ENCODE measurements around the gene KIF6.
"Not testable (repeated sequence)": the region's sequence is repeated elsewhere in the genome, so short reads cannot be mapped to it uniquely, and the experiment has no call there.

Gene KIF6

GRCh38 chr6:39678914-39679313 is 46.3 kb downstream of the KIF6 start:
- H3F3A ChIP-seq (ENCODE audit: insufficient read depth, low read length), result no peaks in the 10 kb centered on the region
- H3K9me3 ChIP-seq (ENCODE audit: low read length), result no peaks in the 10 kb centered on the region
- no peaks in the 10 kb centered on the region for H3K4me1 ChIP-seq (ENCODE audit: insufficient read depth, low read length, severe bottlenecking)
- H3K9ac ChIP-seq (ENCODE audit: low read length), result no peak overlapping the region
- TF ChIP-seq EZH2 (IDR thresholded peaks at IDR 0.05; ENCODE audit: borderline replicate concordance, low read length), result no peak
- TF ChIP-seq CTCF (IDR thresholded peaks at IDR 0.05; ENCODE audit: low read length), result no peak
- H3K9me2 ChIP-seq (ENCODE audit: low read depth, low read length), result no peaks in the 10 kb centered on the region
- H3K4me2 ChIP-seq (ENCODE audit: low read length), result no peak overlapping the region
- H4K20me1 ChIP-seq (ENCODE audit: insufficient read depth, low read length), result no peaks in the 10 kb centered on the region
- H3K4me3 ChIP-seq (ENCODE audit: low read depth, low read length, poor library complexity, severe bottlenecking), result no peak overlapping the region
- no peak overlapping the region for H3K27ac ChIP-seq (ENCODE audit: low read depth, low read length, poor library complexity, severe bottlenecking)
- H3K79me2 ChIP-seq (ENCODE audit: insufficient read depth, low read length), result no peaks in the 10 kb centered on the region
- H2AFZ ChIP-seq (ENCODE audit: low read length), result no peak overlapping the region
- no peaks in the 10 kb centered on the region for H3K36me3 ChIP-seq (ENCODE audit: insufficient read depth, low read length)
- no peaks in the 10 kb centered on the region for H3K27me3 ChIP-seq (ENCODE audit: insufficient read depth, low read length)

DNA sequence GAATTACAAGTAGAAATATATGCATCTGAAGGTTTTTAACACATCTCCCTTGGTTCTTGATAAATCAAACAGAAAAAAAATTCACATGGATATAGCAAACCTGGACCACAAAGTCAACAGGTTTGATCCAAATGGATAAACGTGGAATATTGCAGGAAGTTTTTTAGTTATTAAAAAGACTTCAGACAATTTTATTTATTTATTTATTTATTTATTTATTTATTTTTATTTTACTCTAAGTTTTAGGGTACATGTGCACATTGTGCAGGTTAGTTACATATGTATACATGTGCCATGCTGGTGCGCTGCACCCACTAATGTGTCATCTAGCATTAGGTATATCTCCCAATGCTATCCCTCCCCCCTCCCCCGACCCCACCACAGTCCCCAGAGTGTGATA is 47.9 kb downstream of the KIF6 start:
- not testable (repeated sequence) for H3K4me3 ChIP-seq (ENCODE audit: low read depth, low read length, poor library complexity, severe bottlenecking); H3K9me2 ChIP-seq (ENCODE audit: low read depth, low read length); H3K9me3 ChIP-seq (ENCODE audit: low read length); H3F3A ChIP-seq (ENCODE audit: insufficient read depth, low read length); H4K20me1 ChIP-seq (ENCODE audit: insufficient read depth, low read length); H2AFZ ChIP-seq (ENCODE audit: low read length); H3K4me1 ChIP-seq (ENCODE audit: insufficient read depth, low read length, severe bottlenecking); H3K4me2 ChIP-seq (ENCODE audit: low read length); H3K9ac ChIP-seq (ENCODE audit: low read length); H3K36me3 ChIP-seq (ENCODE audit: insufficient read depth, low read length); H3K27me3 ChIP-seq (ENCODE audit: insufficient read depth, low read length); H3K27ac ChIP-seq (ENCODE audit: low read depth, low read length, poor library complexity, severe bottlenecking); H3K79me2 ChIP-seq (ENCODE audit: insufficient read depth, low read length)

DNA sequence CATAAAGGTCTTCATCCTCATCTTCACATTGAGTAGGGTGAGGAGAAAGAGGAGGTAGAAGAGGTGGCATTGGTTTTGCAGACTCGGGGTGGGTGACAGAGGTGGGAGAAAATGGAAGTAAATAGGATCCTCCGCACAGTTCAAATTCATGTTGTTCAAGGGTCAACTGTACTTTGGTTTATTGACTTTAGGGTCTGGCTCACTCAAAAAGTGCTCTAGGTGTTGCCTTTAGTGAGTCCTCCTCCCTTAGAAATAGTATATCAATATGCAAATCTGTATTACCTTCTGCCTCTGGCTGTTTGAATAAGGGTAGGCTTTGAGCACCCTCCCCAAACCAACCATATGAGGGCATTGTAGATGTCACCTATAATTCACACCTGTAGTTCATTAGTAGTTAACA is 54.7 kb downstream of the KIF6 start:
- Histone ChIP-seq H3K4me3 (ENCODE audit: low read depth, low read length, poor library complexity, severe bottlenecking) (no peak overlapping the region), H3F3A (ENCODE audit: insufficient read depth, low read length) (no peaks in the 10 kb centered on the region), H3K4me1 (ENCODE audit: insufficient read depth, low read length, severe bottlenecking) (no peaks in the 10 kb centered on the region), H3K9ac (ENCODE audit: low read length) (no peak overlapping the region), H3K36me3 (ENCODE audit: insufficient read depth, low read length) (no peaks in the 10 kb centered on the region), H2AFZ (ENCODE audit: low read length) (no peak overlapping the region), H3K9me2 (ENCODE audit: low read depth, low read length) (no peaks in the 10 kb centered on the region), H3K79me2 (ENCODE audit: insufficient read depth, low read length) (no peaks in the 10 kb centered on the region), H4K20me1 (ENCODE audit: insufficient read depth, low read length) (no peaks in the 10 kb centered on the region), H3K9me3 (ENCODE audit: low read length) (no peaks in the 10 kb centered on the region), H3K4me2 (ENCODE audit: low read length) (no peak overlapping the region), H3K27ac (ENCODE audit: low read depth, low read length, poor library complexity, severe bottlenecking) (no peak overlapping the region), H3K27me3 (ENCODE audit: insufficient read depth, low read length) (no peaks in the 10 kb centered on the region)
- TF ChIP-seq EZH2 (IDR thresholded peaks at IDR 0.05; ENCODE audit: borderline replicate concordance, low read length) (no peak), CTCF (IDR thresholded peaks at IDR 0.05; ENCODE audit: low read length) (no peak)

DNA sequence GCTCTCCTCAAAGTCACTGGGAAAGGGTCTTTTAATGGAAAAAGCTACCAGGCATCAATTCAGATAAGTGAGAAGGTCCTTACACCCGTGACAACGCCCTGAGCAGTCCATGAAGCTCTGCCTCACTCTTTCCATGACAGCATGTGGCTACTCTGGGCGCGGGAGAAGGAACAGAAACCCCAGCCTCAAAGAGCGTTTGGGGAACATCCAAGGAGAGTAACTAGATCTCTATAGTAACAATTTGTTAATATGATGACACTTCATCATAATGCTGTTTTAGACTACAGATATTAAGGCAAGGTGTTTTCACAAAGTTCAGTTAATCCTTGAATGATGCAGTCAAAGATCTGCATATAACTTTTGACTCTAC is 55.2 kb downstream of the KIF6 start:
- no peaks in the 10 kb centered on the region for H3K4me1 ChIP-seq (ENCODE audit: insufficient read depth, low read length, severe bottlenecking)

More for the DNA sequence above, 55.2 kb downstream of the KIF6 start:
- Histone ChIP-seq H3K4me2 (ENCODE audit: low read length) (no peak overlapping the region), H3F3A (ENCODE audit: insufficient read depth, low read length) (no peaks in the 10 kb centered on the region), H3K36me3 (ENCODE audit: insufficient read depth, low read length) (no peaks in the 10 kb centered on the region), H3K27ac (ENCODE audit: low read depth, low read length, poor library complexity, severe bottlenecking) (no peak overlapping the region), H3K9ac (ENCODE audit: low read length) (no peak overlapping the region), H3K79me2 (ENCODE audit: insufficient read depth, low read length) (no peaks in the 10 kb centered on the region), H3K9me2 (ENCODE audit: low read depth, low read length) (no peaks in the 10 kb centered on the region), H2AFZ (ENCODE audit: low read length) (no peak overlapping the region), H3K27me3 (ENCODE audit: insufficient read depth, low read length) (no peaks in the 10 kb centered on the region), H4K20me1 (ENCODE audit: insufficient read depth, low read length) (no peaks in the 10 kb centered on the region), H3K9me3 (ENCODE audit: low read length) (no peaks in the 10 kb centered on the region), H3K4me3 (ENCODE audit: low read depth, low read length, poor library complexity, severe bottlenecking) (no peak overlapping the region)
- TF ChIP-seq CTCF (IDR thresholded peaks at IDR 0.05; ENCODE audit: low read length) (no peak), EZH2 (IDR thresholded peaks at IDR 0.05; ENCODE audit: borderline replicate concordance, low read length) (no peak)

All from OCI-LY1 (cell line).